Measurements from ENCODE around the gene AGBL4. TPM values are rescaled to one million over a fixed set of nuclear protein-coding genes. Genes with fewer than 3 reads are reported as not detected.
"Not testable (repeated sequence)": the region's sequence is repeated elsewhere in the genome, so short reads cannot be mapped to it uniquely, and the experiment has no call there.

The AGBL4 gene
- total RNA-seq, 1 experiment from 2014 or later, result not detected

GRCh38 chr1:49016030-49016977, 1007.5 kb downstream of the AGBL4 start:
- no peak for DNase-seq (ENCODE audit: low read depth, low spot score)
- H3K4me3 ChIP-seq (replicated peaks in 1 of 2; ENCODE audit: low read depth in 1 of 2, low read length in 2 of 2), result no peak overlapping the region
- no peaks in the 10 kb centered on the region for H4K20me1 ChIP-seq (ENCODE audit: insufficient read depth)
- H3K27ac ChIP-seq (ENCODE audit: low read depth, low read length), result no peak overlapping the region
- ChIA-PET POLR2A (no interaction called here), CTCF (no interaction called here), RAD21 (ENCODE audit: low non-redundant PET in 1 of 2, low total read pairs in 2 of 2, uncharacterized antibody in 2 of 2, unreplicated experiment in 2 of 2) (no interaction called here)
- no TSS peak for BruUV-seq (replicated peaks)
- no peaks in the 10 kb centered on the region for H3K36me3 ChIP-seq (ENCODE audit: control insufficient read depth in 1 of 2, insufficient read depth in 2 of 2, low read length in 2 of 2)
- peaks cover 0 to 3% of the 10 kb centered on the region in 2 experiments; a peak in 1 of 4 replicates for H3K9me3 ChIP-seq (ENCODE audit: control insufficient read depth in 1 of 2, insufficient read depth in 1 of 2, low read depth in 1 of 2, low read length in 2 of 2)
- H3K4me2 ChIP-seq (ENCODE audit: low read length), result no peak overlapping the region
- no peaks in the 10 kb centered on the region for H3K9me2 ChIP-seq (ENCODE audit: insufficient read depth)
- no peaks in the 10 kb centered on the region for H3K27me3 ChIP-seq (ENCODE audit: insufficient read depth, low read length)
- H2AFZ ChIP-seq (ENCODE audit: low read depth, low read length, poor library complexity, severe bottlenecking), result no peak overlapping the region
- no peaks in the 10 kb centered on the region for H3K79me2 ChIP-seq (ENCODE audit: insufficient read depth, low read length)
- no peak for ATAC-seq
- no peak for TF ChIP-seq JUND (IDR thresholded peaks at IDR 0.05)
- TF ChIP-seq, protein P1, sequence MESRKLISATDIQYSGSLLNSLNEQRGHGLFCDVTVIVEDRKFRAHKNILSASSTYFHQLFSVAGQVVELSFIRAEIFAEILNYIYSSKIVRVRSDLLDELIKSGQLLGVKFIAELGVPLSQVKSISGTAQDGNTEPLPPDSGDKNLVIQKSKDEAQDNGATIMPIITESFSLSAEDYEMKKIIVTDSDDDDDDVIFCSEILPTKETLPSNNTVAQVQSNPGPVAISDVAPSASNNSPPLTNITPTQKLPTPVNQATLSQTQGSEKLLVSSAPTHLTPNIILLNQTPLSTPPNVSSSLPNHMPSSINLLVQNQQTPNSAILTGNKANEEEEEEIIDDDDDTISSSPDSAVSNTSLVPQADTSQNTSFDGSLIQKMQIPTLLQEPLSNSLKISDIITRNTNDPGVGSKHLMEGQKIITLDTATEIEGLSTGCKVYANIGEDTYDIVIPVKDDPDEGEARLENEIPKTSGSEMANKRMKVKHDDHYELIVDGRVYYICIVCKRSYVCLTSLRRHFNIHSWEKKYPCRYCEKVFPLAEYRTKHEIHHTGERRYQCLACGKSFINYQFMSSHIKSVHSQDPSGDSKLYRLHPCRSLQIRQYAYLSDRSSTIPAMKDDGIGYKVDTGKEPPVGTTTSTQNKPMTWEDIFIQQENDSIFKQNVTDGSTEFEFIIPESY (IDR thresholded peaks at IDR 0.05; ENCODE audit: extremely low read depth, insufficient replicate concordance, low read length), result no peak
- H3K4me1 ChIP-seq (ENCODE audit: control insufficient read depth in 1 of 2, insufficient read depth in 2 of 2, low read length in 2 of 2), result no peaks in the 10 kb centered on the region
- intact Hi-C loops (cut with micrococcal nuclease), result no loop called here
- no peak overlapping the region for H3K9ac ChIP-seq (ENCODE audit: low read length)

DNA sequence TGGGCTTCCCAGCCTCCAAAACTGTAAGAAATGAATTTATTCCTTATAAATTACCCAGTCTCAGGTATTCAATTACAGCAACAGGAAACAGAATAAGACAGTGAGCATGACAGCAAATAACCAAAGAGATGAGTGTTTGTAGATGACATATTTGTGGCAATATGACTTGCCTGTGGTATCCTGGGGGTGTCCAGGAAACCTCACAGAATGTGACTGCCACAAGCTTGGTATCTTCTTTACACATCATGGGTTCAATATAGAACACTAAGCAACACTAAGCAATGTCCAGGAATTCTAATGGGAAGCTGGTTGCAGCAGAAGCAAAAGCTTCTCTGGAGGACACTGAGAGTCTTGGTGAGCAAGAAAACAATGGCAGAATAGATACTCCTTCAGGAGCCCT, 1010.7 kb downstream of the AGBL4 start:
- H3K4me3 ChIP-seq (replicated peaks in 1 of 2; ENCODE audit: low read depth in 1 of 2, low read length in 2 of 2), result no peak overlapping the region
- no peak overlapping the region for H3K4me2 ChIP-seq (ENCODE audit: low read length)
- TF ChIP-seq POLR2A (IDR thresholded peaks at IDR 0.05; ENCODE audit: borderline replicate concordance, extremely low read depth, insufficient read depth, insufficient read length), result no peak
- no peak for TF ChIP-seq ZFX (IDR thresholded peaks at IDR 0.05)
- H3K79me2 ChIP-seq (ENCODE audit: insufficient read depth, low read length), result no peaks in the 10 kb centered on the region
- no peaks in the 10 kb centered on the region for H3K27me3 ChIP-seq (ENCODE audit: insufficient read depth, low read length)
- POLR2A ChIA-PET, result no interaction called here
- peaks cover 0 to 3% of the 10 kb centered on the region in 2 experiments; a peak in 1 of 4 replicates for H3K9me3 ChIP-seq (ENCODE audit: control insufficient read depth in 1 of 2, insufficient read depth in 1 of 2, low read depth in 1 of 2, low read length in 2 of 2)
- no peak overlapping the region for H2AFZ ChIP-seq (ENCODE audit: low read depth, low read length, poor library complexity, severe bottlenecking)
- H3K36me3 ChIP-seq (ENCODE audit: control insufficient read depth in 1 of 2, insufficient read depth in 2 of 2, low read length in 2 of 2), result no peaks in the 10 kb centered on the region
- DNase-seq (ENCODE audit: low read depth, low spot score), result no peak
- BruUV-seq (replicated peaks), result no TSS peak
- CTCF ChIA-PET, result no interaction called here
- RAD21 ChIA-PET (ENCODE audit: low non-redundant PET in 1 of 2, low total read pairs in 2 of 2, uncharacterized antibody in 2 of 2, unreplicated experiment in 2 of 2), result no interaction called here
- no peak overlapping the region for H3K27ac ChIP-seq (ENCODE audit: low read depth, low read length)
- H4K20me1 ChIP-seq (ENCODE audit: insufficient read depth), result no peaks in the 10 kb centered on the region
- intact Hi-C loops (cut with micrococcal nuclease), result no loop called here
- H3K9ac ChIP-seq (ENCODE audit: low read length), result no peak overlapping the region
- no peak for ATAC-seq
- H3K9me2 ChIP-seq (ENCODE audit: insufficient read depth), result no peaks in the 10 kb centered on the region
- H3K4me1 ChIP-seq (ENCODE audit: control insufficient read depth in 1 of 2, insufficient read depth in 2 of 2, low read length in 2 of 2), result no peaks in the 10 kb centered on the region

DNA sequence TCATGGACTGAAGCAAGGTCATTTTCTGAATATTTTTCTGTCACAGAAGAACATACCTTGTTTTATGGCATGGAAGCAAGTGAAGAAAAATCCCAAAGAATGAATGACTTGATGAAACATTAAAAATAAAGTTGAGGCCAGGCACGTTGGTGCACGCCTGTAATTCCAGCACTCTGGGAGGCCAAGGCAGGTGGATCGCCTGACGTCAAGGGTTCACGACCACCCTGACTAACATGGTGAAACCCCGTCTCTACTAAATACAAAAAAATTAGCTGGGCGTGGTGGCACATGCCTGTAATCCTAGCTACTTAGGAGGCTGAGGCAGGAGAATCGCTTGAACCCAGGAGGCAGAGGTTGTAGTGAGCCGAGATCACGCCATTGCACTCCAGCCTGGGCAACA, 1020.8 kb downstream of the AGBL4 start:
- CTCF ChIA-PET; H3K9me2 ChIP-seq (ENCODE audit: insufficient read depth); H4K20me1 ChIP-seq (ENCODE audit: insufficient read depth); H3K4me1 ChIP-seq (ENCODE audit: control insufficient read depth in 1 of 2, insufficient read depth in 2 of 2, low read length in 2 of 2); H3K79me2 ChIP-seq (ENCODE audit: insufficient read depth, low read length); ATAC-seq; H2AFZ ChIP-seq (ENCODE audit: low read depth, low read length, poor library complexity, severe bottlenecking); BruUV-seq (replicated peaks); H3K9me3 ChIP-seq (ENCODE audit: control insufficient read depth in 1 of 2, insufficient read depth in 1 of 2, low read depth in 1 of 2, low read length in 2 of 2); intact Hi-C loops (cut with micrococcal nuclease); H3K27me3 ChIP-seq (ENCODE audit: insufficient read depth, low read length); H3K4me2 ChIP-seq (ENCODE audit: low read length); H3K36me3 ChIP-seq (ENCODE audit: control insufficient read depth in 1 of 2, insufficient read depth in 2 of 2, low read length in 2 of 2); H3K27ac ChIP-seq (ENCODE audit: low read depth, low read length); POLR2A ChIA-PET; H3K9ac ChIP-seq (ENCODE audit: low read length); H3K4me3 ChIP-seq (replicated peaks in 1 of 2; ENCODE audit: low read depth in 1 of 2, low read length in 2 of 2); DNase-seq (ENCODE audit: low read depth, low spot score); RAD21 ChIA-PET (ENCODE audit: low non-redundant PET in 1 of 2, low total read pairs in 2 of 2, uncharacterized antibody in 2 of 2, unreplicated experiment in 2 of 2): not testable (repeated sequence)

Data from HCT116 (cell line).